ENCODE measurements around the gene CAVIN2.

Gene CAVIN2

DNA sequence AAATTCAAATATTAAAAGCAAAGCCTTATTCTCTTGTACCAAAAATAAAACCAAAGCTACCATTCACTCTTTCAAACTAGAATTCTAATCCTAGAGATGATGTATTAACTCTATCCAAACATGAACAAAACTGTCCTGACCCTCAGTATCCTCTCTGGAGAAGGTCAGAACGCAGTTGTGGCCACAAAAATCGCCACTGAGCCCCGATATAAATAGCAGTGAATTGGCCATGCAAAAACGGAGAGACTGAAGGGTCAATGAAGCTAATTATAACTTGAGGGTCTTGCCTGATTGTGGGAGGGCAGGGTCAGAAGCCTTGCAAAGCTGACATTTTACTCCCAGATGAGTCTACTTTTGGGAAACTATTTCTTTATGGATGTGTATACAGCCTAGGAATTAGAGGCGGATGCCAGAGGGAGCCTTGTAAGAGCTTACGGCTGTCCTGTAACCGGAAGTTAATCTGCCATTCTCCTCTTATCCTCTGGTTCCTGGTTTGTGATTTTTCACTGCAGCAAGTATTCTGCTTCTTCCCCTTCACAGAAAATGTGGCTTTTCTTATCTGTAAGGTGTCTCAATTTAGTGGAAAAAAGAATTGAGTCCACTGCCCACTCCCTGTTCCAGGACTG is 28.1 kb downstream of the CAVIN2 start:
- DNase-seq (ENCODE audit: low read depth): no peak

GRCh38 chr2:191818133-191818532 is 28.8 kb downstream of the CAVIN2 start:
- H3K4me3 ChIP-seq (ENCODE audit: low read depth, low read length): no peak overlapping the region
- no peak for DNase-seq (ENCODE audit: low read depth)
- TF ChIP-seq MYC (IDR thresholded peaks at IDR 0.05; ENCODE audit: low read depth, low read length): no peak
- TF ChIP-seq, protein P1, sequence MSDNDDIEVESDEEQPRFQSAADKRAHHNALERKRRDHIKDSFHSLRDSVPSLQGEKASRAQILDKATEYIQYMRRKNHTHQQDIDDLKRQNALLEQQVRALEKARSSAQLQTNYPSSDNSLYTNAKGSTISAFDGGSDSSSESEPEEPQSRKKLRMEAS (IDR thresholded peaks at IDR 0.05; ENCODE audit: low read depth, low read length): no peak
- no peak for TF ChIP-seq CTCF (IDR thresholded peaks at IDR 0.05; ENCODE audit: low read depth, low read length)
- no peak for TF ChIP-seq POLR2A (IDR thresholded peaks at IDR 0.05; ENCODE audit: extremely low read depth, insufficient read length)

More for the DNA sequence above, 28.1 kb downstream of the CAVIN2 start:
- no peak overlapping the region for H3K4me3 ChIP-seq (ENCODE audit: low read depth, low read length)
- no peak for TF ChIP-seq POLR2A (IDR thresholded peaks at IDR 0.05; ENCODE audit: extremely low read depth, insufficient read length)
- no peak for TF ChIP-seq CTCF (IDR thresholded peaks at IDR 0.05; ENCODE audit: low read depth, low read length)
- TF ChIP-seq, protein P1 (IDR thresholded peaks at IDR 0.05; ENCODE audit: low read depth, low read length): no peak
- no peak for TF ChIP-seq MYC (IDR thresholded peaks at IDR 0.05; ENCODE audit: low read depth, low read length)

GRCh38 chr2:191815010-191815409 is 31.9 kb downstream of the CAVIN2 start:
- TF ChIP-seq, protein P1 (IDR thresholded peaks at IDR 0.05; ENCODE audit: low read depth, low read length): no peak
- TF ChIP-seq CTCF (IDR thresholded peaks at IDR 0.05; ENCODE audit: low read depth, low read length) (no peak), MYC (IDR thresholded peaks at IDR 0.05; ENCODE audit: low read depth, low read length) (no peak), POLR2A (IDR thresholded peaks at IDR 0.05; ENCODE audit: extremely low read depth, insufficient read length) (no peak)
- no peak for DNase-seq (ENCODE audit: low read depth)
- no peak overlapping the region for H3K4me3 ChIP-seq (ENCODE audit: low read depth, low read length)

DNA sequence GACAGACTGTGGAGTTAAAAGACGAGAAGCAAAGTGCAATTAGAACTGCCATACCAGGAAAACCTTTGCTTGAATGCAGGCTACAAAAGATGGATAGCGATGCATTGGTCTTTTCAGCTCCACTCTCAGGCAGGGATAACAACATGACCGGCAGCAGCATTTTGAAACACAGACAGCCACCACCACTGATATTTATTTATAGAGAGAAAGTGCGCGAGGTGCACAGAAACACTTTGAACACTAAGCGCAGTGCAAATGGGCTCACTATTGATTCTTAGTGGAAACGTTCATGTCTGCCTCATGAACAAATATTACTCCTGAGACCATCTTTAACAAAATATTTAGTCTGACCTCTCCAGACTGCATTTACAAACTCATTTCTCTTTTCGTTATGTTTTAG is 32.9 kb downstream of the CAVIN2 start:
- H3K4me3 ChIP-seq (ENCODE audit: low read depth, low read length): no peak overlapping the region
- TF ChIP-seq MYC (IDR thresholded peaks at IDR 0.05; ENCODE audit: low read depth, low read length) (no peak), CTCF (IDR thresholded peaks at IDR 0.05; ENCODE audit: low read depth, low read length) (no peak), POLR2A (IDR thresholded peaks at IDR 0.05; ENCODE audit: extremely low read depth, insufficient read length) (no peak)
- TF ChIP-seq, protein P1 (IDR thresholded peaks at IDR 0.05; ENCODE audit: low read depth, low read length): no peak
- no peak for DNase-seq (ENCODE audit: low read depth)

DNA sequence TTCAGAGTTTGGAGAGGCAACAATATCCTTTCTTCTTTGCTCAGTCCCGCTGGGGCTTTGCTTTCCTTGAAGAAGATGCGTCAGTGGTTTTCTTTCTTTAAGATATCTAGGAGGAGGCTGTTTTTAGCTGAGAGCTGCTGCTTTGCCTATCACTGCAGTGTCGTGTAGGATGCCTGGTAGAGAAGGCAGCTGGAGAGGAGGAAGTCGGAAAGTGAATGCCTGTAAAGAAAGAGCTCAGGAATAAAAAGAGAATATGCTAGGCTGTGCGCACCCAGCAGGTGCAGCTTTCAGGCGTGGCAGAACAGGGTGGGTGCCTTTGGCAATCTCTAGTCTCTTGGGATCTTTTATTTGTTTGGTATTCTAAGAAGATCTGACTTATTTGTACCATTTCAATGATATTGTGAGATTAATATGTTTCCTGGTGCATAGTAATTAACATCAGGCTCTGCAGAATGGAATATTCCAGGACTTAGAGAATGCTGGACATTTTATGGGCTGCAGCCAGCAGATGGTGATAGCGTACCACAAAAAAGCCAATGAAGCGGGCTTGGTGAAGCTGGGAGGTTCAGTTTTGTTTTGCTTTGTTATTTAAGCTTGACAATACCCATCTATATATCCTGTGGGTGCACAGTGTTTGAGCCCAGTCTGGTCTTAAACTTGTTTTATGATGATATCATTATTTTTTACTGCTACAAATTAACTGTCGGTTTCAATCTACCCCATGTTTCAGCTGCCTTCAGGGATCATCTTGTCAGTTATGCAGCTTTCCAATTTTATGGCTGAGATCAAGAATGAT is 34.9 kb downstream of the CAVIN2 start:
- no peak overlapping the region for H3K4me3 ChIP-seq (ENCODE audit: low read depth, low read length)
- peak; percentile 62 for DNase-seq (ENCODE audit: low read depth)
- TF ChIP-seq CTCF (IDR thresholded peaks at IDR 0.05; ENCODE audit: low read depth, low read length) (peak; percentile 64), MYC (IDR thresholded peaks at IDR 0.05; ENCODE audit: low read depth, low read length) (no peak), POLR2A (IDR thresholded peaks at IDR 0.05; ENCODE audit: extremely low read depth, insufficient read length) (no peak)

Measured in NB4 (cell line).